MG63 (cell line): ENCODE measurements around the gene HHLA2. TPM values are rescaled to one million over a fixed set of nuclear protein-coding genes. Genes with fewer than 3 reads are reported as not detected.

Experiments used
- total RNA-seq: library from RNA; depleted of rRNA; stranded (reverse); fragments of >200 nt; shearing (Covaris generic); gene quantifications from 2 replicates; pipeline ENCODE4 v1.2.3, GENCODE V29; 2014; ENCODE audit warnings: low replicate concordance; rRNA removed

Gene HHLA2
- total RNA-seq, 1 experiment from 2014 or later = not detected

Other genes starting within 250 kb of the HHLA2 start
- 69.0 and 158 TPM in 2 replicates for gene CD47, start 205.5 kb upstream of the HHLA2 start, total RNA-seq
- 59.2 and 106 TPM in 2 replicates for gene IFT57, start 74.1 kb upstream of the HHLA2 start, total RNA-seq
- gene MYH15, start 214.0 kb downstream of the HHLA2 start, total RNA-seq = not detected in 2 replicates